Nephron progenitor cell (in vitro differentiated cells): ENCODE results near the gene NRL.
A peak's percentile ranks its signal among the peaks of the same experiment; 100 is the strongest.

Experiments
- DNase-seq: peaks from one replicate; pipeline ENCODE4 v3.0.0; 2021
- H3K27ac Mint-ChIP-seq: 2 replicates; pipeline ENCODE4 v1.8.0; 2021; ENCODE audit warnings: mild to moderate bottlenecking, moderate library complexity, mixed read lengths
- H3K27me3 Mint-ChIP-seq: 2 replicates; pipeline ENCODE4 v1.8.0; 2021; ENCODE audit warnings: mild to moderate bottlenecking, low read depth, mixed read lengths; ENCODE audit not compliant: poor library complexity
- H3K36me3 Mint-ChIP-seq: 2 replicates; pipeline ENCODE4 v1.8.0; 2021; ENCODE audit warnings: low read depth, mixed read lengths
- H3K4me1 Mint-ChIP-seq: 2 replicates; pipeline ENCODE4 v1.8.0; 2021; ENCODE audit warnings: mixed read lengths
- H3K4me3 Mint-ChIP-seq: 2 replicates; pipeline ENCODE4 v1.8.0; 2021; ENCODE audit warnings: mild to moderate bottlenecking, moderate library complexity, mixed read lengths
- H3K9me3 Mint-ChIP-seq: 2 replicates; pipeline ENCODE4 v1.8.0; 2021; ENCODE audit warnings: mild to moderate bottlenecking, moderate library complexity, mixed read lengths
- TF ChIP-seq, protein P1 (sequence below): fragments of 200-600 bp; sonication (generic); IDR thresholded peaks from 2 replicates; pipeline ENCODE4 v1.5.0; 2021; ENCODE audit warnings: antibody characterized with exemption

The NRL gene

DNA sequence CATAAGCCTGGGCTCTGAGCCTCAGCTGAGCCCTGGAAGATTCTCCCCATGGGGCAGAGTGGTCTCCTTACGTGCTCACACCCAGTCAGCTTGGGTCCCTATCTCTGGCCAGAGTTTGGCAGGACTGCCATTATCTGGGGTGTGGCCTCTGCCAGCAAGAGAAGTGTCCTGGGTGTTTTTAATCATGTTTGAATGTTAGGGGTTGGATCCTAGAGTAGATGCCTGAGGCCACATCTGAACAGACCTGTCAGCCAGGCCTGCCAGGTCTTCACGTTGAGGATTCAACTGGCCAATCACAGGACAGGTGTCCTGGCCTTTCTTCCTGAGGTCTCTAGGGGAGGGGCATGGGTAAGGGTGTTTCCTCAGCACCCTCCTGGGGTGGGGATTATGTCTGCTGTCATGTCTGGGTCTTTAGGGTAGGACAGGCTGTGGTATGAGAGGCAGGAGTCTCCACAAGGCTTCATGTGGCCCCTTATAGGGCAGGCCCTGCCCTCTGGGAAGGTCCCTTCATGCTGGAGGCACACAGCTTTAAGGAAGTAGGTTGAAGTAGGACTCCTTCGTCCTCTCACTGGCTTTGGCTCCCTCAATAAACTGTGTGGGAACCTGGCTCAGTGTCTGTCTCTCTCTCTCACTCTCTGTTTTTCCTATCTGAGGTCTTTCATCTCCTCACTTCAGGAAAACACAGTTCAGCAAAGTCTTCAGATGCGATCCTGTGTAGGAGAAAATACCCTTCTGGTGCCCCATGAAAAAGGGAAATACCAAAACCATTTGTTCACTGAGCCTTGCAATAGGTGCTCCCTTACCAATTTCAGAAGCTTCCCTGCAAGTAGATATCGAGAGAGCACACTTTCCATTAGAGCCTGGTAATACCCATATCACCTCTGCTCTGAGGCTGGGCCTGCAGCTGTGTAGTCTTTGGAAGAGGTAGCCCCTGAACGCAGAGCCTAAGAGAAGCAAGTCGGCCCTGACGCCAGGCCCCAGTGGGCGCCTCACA lies 9.0 kb upstream of the NRL start:
- Mint-ChIP-seq H3K27ac (peak overlapping the region; percentile 25), H3K36me3 (peaks cover 34% of the 10 kb centered on the region), H3K9me3 (no peaks in the 10 kb centered on the region), H3K27me3 (peaks cover 4% of the 10 kb centered on the region), H3K4me1 (no peaks in the 10 kb centered on the region), H3K4me3 (no peak overlapping the region)
- TF ChIP-seq, protein P1, sequence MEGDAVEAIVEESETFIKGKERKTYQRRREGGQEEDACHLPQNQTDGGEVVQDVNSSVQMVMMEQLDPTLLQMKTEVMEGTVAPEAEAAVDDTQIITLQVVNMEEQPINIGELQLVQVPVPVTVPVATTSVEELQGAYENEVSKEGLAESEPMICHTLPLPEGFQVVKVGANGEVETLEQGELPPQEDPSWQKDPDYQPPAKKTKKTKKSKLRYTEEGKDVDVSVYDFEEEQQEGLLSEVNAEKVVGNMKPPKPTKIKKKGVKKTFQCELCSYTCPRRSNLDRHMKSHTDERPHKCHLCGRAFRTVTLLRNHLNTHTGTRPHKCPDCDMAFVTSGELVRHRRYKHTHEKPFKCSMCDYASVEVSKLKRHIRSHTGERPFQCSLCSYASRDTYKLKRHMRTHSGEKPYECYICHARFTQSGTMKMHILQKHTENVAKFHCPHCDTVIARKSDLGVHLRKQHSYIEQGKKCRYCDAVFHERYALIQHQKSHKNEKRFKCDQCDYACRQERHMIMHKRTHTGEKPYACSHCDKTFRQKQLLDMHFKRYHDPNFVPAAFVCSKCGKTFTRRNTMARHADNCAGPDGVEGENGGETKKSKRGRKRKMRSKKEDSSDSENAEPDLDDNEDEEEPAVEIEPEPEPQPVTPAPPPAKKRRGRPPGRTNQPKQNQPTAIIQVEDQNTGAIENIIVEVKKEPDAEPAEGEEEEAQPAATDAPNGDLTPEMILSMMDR = no peak
- no peak for DNase-seq

DNA sequence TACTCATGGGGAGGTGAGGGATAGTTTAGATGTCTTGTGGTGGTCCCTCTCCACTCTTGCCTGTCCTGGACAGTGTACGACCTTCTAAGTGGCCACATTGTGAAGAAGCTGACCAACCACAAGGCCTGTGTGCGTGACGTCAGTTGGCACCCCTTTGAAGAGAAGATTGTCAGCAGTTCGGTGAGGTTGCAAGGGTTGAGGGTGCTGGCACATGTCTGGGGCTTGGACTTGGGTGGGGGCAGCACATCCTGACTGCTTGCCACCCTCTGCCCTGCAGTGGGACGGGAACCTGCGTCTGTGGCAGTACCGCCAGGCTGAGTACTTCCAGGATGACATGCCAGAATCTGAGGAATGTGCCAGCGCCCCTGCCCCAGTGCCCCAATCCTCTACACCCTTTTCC lies 8.1 kb upstream of the NRL start:
- TF ChIP-seq, protein P1 = no peak
- Mint-ChIP-seq H3K9me3 (no peaks in the 10 kb centered on the region), H3K27me3 (peaks cover 4% of the 10 kb centered on the region), H3K36me3 (peaks cover 42% of the 10 kb centered on the region), H3K4me3 (no peak overlapping the region), H3K4me1 (no peaks in the 10 kb centered on the region), H3K27ac (no peak overlapping the region)
- DNase-seq = no peak

DNA sequence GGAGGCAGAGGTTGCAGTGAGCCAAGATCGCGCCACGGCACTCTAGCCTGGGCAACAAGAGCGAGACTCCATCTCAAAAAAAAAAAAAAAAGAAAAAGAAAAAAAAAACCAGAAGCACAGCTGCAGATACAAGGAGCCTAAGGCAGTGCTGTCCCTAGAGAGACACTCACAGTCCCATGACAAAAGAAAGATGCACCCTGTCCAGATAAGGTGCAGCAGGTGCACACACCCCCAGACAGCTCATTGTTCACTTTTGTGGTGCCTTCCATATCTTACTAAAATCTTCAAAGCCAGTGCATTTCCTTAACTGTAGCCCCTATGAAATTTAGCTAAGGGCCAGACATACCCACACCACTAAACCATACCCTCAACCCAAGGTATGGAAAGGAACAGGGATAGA lies 7.7 kb upstream of the NRL start:
- no peak overlapping the region for H3K27ac Mint-ChIP-seq
- no peak for DNase-seq
- H3K9me3 Mint-ChIP-seq = no peaks in the 10 kb centered on the region
- peaks cover 4% of the 10 kb centered on the region for H3K27me3 Mint-ChIP-seq
- TF ChIP-seq, protein P1 = no peak
- H3K36me3 Mint-ChIP-seq = peaks cover 47% of the 10 kb centered on the region
- no peak overlapping the region for H3K4me3 Mint-ChIP-seq
- no peaks in the 10 kb centered on the region for H3K4me1 Mint-ChIP-seq

DNA sequence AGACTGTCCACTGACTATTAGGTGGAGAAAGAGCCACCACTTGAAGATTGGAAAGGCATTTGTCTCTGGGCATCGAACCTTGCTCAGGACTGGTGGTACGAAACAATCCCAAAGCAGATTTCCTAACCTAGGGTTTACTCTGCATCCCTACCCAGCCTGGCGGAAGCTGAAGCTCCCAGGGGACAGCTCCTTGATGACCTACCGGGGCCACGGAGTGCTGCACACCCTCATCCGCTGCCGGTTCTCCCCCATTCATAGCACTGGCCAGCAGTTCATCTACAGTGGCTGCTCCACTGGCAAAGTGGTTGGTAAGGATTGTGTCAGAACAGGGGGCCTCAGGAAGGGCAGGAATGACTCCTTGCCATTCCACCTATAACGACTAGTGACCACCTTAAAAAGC lies 6.5 kb upstream of the NRL start:
- Mint-ChIP-seq H3K36me3 (peaks cover 56% of the 10 kb centered on the region), H3K27me3 (peaks cover 4% of the 10 kb centered on the region), H3K4me3 (no peak overlapping the region), H3K4me1 (peaks cover 5% of the 10 kb centered on the region), H3K9me3 (no peaks in the 10 kb centered on the region), H3K27ac (no peak overlapping the region)
- TF ChIP-seq, protein P1 = no peak
- DNase-seq = no peak

DNA sequence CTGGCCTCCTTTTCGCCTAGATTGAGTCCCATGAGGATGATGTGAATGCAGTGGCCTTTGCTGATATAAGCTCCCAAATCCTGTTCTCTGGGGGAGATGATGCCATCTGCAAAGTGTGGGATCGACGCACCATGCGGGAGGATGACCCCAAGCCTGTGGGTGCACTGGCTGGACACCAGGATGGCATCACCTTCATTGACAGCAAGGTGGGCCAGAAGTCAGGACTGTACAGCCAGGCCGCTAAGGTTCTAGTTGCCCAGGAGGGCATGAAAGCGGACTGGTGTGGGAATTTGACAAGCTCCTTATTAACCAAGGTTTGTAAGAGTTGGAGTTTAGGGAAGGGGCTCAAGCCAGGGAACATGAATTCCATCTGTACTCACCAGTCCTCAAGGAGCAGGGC lies 4.9 kb upstream of the NRL start:
- peaks cover 51% of the 10 kb centered on the region for H3K36me3 Mint-ChIP-seq
- TF ChIP-seq, protein P1 = no peak
- H3K4me1 Mint-ChIP-seq = peaks cover 17% of the 10 kb centered on the region
- no peak overlapping the region for H3K27ac Mint-ChIP-seq
- H3K9me3 Mint-ChIP-seq = no peaks in the 10 kb centered on the region
- H3K4me3 Mint-ChIP-seq = no peak overlapping the region
- H3K27me3 Mint-ChIP-seq = peaks cover 14% of the 10 kb centered on the region
- DNase-seq = no peak

DNA sequence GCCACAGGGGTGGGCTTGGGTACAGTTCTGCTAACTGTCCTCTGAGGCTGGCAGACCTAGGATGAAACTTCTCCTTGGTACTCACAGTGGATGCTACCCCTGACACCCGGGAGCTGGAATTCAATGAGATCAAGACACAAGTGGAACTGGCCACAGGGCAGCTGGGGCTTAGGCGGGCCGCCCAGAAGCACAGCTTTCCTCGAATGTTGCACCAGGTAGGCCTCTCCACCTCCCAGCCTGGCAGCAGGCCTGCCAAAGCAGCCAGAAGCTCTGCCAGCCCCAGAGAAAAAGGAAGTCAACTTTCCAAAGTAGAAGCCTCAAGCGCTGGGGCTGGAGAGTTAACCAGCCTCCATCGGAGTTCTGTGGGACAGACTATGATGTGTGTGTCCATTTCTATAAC lies 2.4 kb upstream of the NRL start:
- DNase-seq = no peak
- Mint-ChIP-seq H3K9me3 (no peaks in the 10 kb centered on the region), H3K36me3 (peaks cover 45% of the 10 kb centered on the region), H3K4me1 (peaks cover 17% of the 10 kb centered on the region), H3K27ac (no peak overlapping the region), H3K4me3 (no peak overlapping the region), H3K27me3 (peaks cover 14% of the 10 kb centered on the region)
- TF ChIP-seq, protein P1 = no peak
